Measurements from ENCODE around the gene ARID1B. TPM values are rescaled to one million over a fixed set of nuclear protein-coding genes. Genes with fewer than 3 reads are reported as not detected.

Gene ARID1B
- total RNA-seq, 4 donors from 2014 or later: 25.2 to 103 (median 59.5) TPM

- no peak for DNase-seq
- Histone ChIP-seq H3K9me3 (no peaks in the 10 kb centered on the region), H3K4me1 (peaks cover 4 to 39% (median 15%) of the 10 kb centered on the region in 3 donors), H3K27me3 (no peaks in the 10 kb centered on the region), H3K27ac (peak overlapping the region in 3 of 4 donors; percentile 23 to 72 (median 43)), H3K4me3 (no peak overlapping the region), H3K36me3 (no peaks in the 10 kb centered on the region)
- 57 to 68% methylated on average over 3 of the region's 3 CpGs for WGBS, 2 donors
- TF ChIP-seq CTCF (IDR thresholded peaks at IDR 0.05) (no peak), POLR2A (IDR thresholded peaks at IDR 0.05) (no peak)
- intact Hi-C loops (cut with DNase I): no loop called here
Measured at GRCh38 chr6:156925718-156926607, 148.8 kb downstream of the ARID1B start.

- Histone ChIP-seq H3K9me3 (no peaks in the 10 kb centered on the region), H3K27me3 (no peaks in the 10 kb centered on the region), H3K36me3 (no peaks in the 10 kb centered on the region), H3K4me3 (no peak overlapping the region), H3K4me1 (peaks cover 4 to 55% (median 20%) of the 10 kb centered on the region in 3 donors), H3K27ac (no peak overlapping the region)
- intact Hi-C loops (cut with DNase I): no loop called here
- no peak for DNase-seq
- TF ChIP-seq CTCF (IDR thresholded peaks at IDR 0.05) (no peak), POLR2A (IDR thresholded peaks at IDR 0.05) (no peak)
- 80 to 81% methylated on average over 5 to 7 of the region's 8 CpGs for WGBS, 2 donors
Measured at GRCh38 chr6:156928126-156928525, 150.9 kb downstream of the ARID1B start.

- Histone ChIP-seq H3K27me3 (no peaks in the 10 kb centered on the region), H3K9me3 (no peaks in the 10 kb centered on the region), H3K36me3 (no peaks in the 10 kb centered on the region), H3K4me3 (no peak overlapping the region), H3K27ac (no peak overlapping the region), H3K4me1 (peaks cover 4 to 63% (median 27%) of the 10 kb centered on the region in 3 donors)
- WGBS, 2 donors: 77 to 78% methylated on average over 5 of the region's 5 CpGs
- DNase-seq: no peak
- TF ChIP-seq CTCF (IDR thresholded peaks at IDR 0.05) (no peak), POLR2A (IDR thresholded peaks at IDR 0.05) (no peak)
- intact Hi-C loops (cut with DNase I): no loop called here
Measured at GRCh38 chr6:156928972-156929371, 151.8 kb downstream of the ARID1B start.

- H3K27ac ChIP-seq: no peak overlapping the region
- DNase-seq: no peak
- TF ChIP-seq POLR2A (IDR thresholded peaks at IDR 0.05) (no peak), CTCF (IDR thresholded peaks at IDR 0.05) (no peak)
- no peaks in the 10 kb centered on the region for H3K9me3 ChIP-seq
- intact Hi-C loops (cut with DNase I): no loop called here
- WGBS, 2 donors: 93 to 95% methylated on average over 3 of the region's 3 CpGs
- H3K4me3 ChIP-seq: no peak overlapping the region
- H3K36me3 ChIP-seq: peaks cover 0 to 9% (median 0%) of the 10 kb centered on the region in 3 donors
- no peaks in the 10 kb centered on the region for H3K27me3 ChIP-seq
- H3K4me1 ChIP-seq: peaks cover 0 to 57% (median 22%) of the 10 kb centered on the region in 3 donors
Measured at GRCh38 chr6:156931283-156931682, 154.1 kb downstream of the ARID1B start.
